H1 (cell line): ENCODE data around the gene STXBP4. TPM values are rescaled to one million over a fixed set of nuclear protein-coding genes. Genes with fewer than 3 reads are reported as not detected.

ENCODE experiments used
- CHD2 ChIP-seq: IDR thresholded peaks from 2 replicates; pipeline ENCODE4 v1.6.1; 2012; ENCODE audit warnings: low read length, improper control_type of control experiment
- SIX5 ChIP-seq: IDR thresholded peaks from 2 replicates; pipeline ENCODE4 v1.6.1; 2011; ENCODE audit warnings: mild to moderate bottlenecking, low read depth, low read length
- TEAD4 ChIP-seq: IDR thresholded peaks from 2 replicates; pipeline ENCODE4 v1.6.1; 2012; ENCODE audit warnings: low read depth, low read length, inconsistent platforms, mixed read lengths
- polyA plus RNA-seq, 7 experiments: library from polyadenylated mRNA; depleted of rRNA in 3 of 7; stranded (reverse) in 5 of 7; unstranded in 2 of 7; fragments of >200 nt in 5 of 7; fragments of 200-250 nt in 2 of 7; gene quantifications; 1 replicate in 5 of 7; 2 replicates in 1 of 7; 4 replicates in 1 of 7; pipeline versions ENCODE4 v1.2.1 to v1.2.3, GENCODE V29; 2011 to 2013; ENCODE audit warnings: missing spikeins in 2 of 7, mixed read lengths in 2 of 7
- total RNA-seq: library from RNA; stranded (reverse); fragmentation: NEBNext Ultra II Directional; extraction: Animal tissue kit (Norgen Biotek cat#: 25700); gene quantifications from 2 replicates; pipeline ENCODE4 v1.2.1, GENCODE V29; 2021

STXBP4 gene
- total and polyA plus RNA-seq, 2 of the 8 experiments (the other 6 are each of a cell fraction or from before 2014, with no cell fraction given): 3.2 to 18.5 TPM

DNA sequence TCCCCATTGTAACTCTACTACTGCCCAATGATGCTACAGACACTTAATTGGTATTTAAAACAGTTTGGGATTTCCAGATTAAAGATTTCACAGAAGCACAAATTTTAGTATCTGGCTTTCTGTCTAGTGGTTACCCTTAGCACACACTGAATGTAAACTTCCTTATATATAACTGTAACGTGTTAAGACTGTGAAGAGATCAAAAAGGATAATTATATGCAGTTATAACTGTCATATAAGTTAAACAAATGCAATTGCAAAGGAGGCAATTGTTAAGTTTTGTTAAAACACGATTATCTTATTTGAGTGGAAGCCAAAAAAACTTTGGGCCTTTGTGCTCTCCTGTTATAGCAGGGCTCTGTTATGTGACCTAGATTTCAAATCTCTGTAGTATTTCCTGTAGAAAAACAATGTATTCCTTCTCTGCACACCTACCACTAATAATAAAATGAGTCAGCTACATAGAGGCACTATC, 147.9 kb downstream of the STXBP4 start (continued):
- TF ChIP-seq SIX5 (no peak), CHD2 (no peak), TEAD4 (no peak)
